Measurements from ENCODE around the gene SLC7A5.
"Not testable (repeated sequence)": the region's sequence is repeated elsewhere in the genome, so short reads cannot be mapped to it uniquely, and the experiment has no call there.

Gene SLC7A5

DNA sequence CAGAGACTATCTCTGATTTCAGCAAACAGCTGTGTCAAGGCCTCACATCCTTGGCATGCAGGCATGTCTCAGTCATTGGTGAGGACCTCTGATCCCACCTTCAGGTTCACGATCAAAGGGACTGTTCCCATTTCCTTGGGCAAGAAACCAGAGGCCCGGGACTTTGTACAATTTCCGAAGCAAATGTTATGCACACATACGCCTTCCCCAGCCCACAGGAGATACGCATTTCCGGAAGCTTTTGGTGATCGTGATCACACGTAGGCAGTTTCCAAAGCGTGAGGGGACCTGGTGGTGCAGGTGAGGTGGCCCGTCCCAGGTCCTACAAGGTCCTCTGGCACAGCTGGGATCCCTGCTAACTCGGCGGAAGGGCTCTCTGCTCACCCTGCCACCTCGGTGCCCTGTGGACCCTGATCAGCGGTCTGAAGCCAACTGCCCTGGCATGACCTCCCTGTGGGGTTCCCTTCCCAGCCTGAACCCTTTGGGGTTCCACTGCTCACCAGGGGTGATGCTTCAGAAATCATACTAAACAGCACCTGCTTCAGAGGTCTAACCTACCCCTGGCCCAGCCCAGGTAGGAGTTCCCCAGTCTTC, 74.7 kb downstream of the SLC7A5 start:
- no peak for DNase-seq (ENCODE audit: low read depth in 3 of 3)

GRCh38 chr16:87792205-87792565, 77.1 kb downstream of the SLC7A5 start:
- no peak for DNase-seq (ENCODE audit: low read depth in 3 of 3)

DNA sequence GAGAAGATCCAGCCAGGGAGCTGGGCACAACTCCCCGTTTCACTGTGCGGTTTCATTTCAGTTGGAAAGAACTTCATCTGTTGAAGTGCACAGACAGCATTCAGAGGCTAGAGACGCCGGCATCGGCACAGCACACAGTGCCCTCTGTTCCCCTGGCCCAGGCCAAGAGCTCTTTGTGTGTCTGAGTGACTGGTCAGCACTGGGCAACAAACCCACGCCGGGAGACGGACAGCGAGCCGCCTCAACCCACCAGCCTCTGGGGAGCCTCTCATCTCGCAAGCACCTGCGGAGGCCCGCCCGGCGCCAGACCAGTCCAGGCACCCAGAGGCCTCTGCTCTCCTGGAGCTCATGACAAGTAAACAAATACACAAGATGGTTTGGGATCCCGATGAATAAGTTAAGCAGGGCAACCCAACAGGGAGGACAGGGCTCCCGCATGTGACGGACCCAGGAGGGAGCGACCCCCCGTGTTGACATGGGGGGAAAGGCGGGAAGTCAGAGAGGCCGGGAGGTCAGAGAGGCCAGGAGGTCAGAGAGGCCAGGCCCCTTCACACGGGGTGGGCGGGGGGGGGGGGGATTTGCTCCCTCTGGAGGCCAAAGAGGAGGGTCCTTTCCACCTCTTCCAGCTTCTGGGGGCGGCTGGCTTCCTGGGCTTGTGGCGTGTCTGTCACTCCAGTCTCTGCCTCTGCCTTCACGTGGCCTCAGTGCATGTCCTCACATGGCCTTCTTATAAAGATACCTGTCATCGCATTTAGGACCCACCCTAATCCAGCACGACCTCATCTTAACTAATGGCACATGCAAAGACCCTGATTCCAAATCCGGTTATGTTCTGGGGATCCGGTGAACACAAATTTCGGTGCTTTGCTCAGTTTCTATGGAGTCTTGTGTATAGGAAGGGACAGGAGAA, 77.8 kb downstream of the SLC7A5 start:
- DNase-seq (ENCODE audit: low read depth in 3 of 3) = no peak

GRCh38 chr16:87790292-87791100, 78.8 kb downstream of the SLC7A5 start:
- no peak for DNase-seq (ENCODE audit: low read depth in 3 of 3)

- no peak for DNase-seq (ENCODE audit: low read depth in 3 of 3)
These were observed 79.6 kb downstream of the SLC7A5 start for GRCh38 chr16:87789437-87790291.

GRCh38 chr16:87788730-87789436, 80.4 kb downstream of the SLC7A5 start:
- DNase-seq (ENCODE audit: low read depth in 3 of 3) = not testable (repeated sequence)

DNA sequence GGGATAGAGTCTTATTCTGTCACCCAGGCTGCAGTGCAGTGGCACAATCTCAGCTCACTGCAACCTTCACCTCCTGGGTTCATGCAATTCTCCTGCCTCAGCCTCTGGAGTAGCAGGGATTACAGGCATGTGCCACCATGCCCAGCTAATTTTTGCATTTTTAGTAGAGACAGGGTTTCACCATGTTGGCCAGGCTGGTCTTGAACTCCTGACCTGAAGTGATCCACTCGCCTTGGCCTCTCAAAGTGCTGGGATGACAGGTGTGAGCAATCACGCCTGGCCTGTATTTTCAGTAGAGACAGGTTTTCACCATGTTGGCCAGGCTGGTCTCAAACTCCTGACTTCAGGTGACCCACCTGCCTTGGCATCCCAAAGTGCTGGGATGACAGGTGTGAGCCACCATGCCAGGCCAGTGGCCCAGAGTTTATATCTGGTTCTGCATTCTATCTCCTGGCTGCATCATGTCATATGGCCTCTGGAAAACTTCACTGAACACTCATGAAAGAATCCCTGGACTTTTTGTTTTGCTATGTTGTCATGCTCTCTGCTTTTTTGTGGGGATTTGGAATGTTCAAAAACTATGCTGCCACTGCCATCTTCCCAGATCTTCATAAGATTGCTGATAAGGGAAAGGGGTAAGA, 81.7 kb downstream of the SLC7A5 start:
- DNase-seq (ENCODE audit: low read depth in 3 of 3) = not testable (repeated sequence)

- DNase-seq (ENCODE audit: low read depth in 3 of 3) = no peak
These were observed 84.5 kb downstream of the SLC7A5 start for GRCh38 chr16:87784812-87785211.

DNA sequence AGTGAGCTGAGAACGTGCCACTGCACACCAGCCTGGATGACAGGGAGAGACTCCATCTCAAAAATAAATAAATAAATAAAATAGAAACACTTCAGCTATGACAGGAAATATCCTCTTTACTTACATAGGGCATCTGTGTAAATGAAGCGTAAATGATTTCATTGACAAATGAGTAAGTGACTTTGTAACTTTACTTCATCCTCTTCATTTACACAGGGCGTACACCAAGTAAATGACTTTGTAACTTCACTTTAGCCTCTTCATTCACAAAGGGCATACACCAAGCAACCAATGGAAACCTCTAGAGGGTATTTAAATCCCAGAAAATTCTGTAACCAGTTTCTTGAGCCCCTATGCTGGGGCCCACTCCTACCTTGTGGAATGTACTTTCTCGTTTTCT, 87.3 kb downstream of the SLC7A5 start:
- no peak for DNase-seq (ENCODE audit: low read depth in 3 of 3)

GRCh38 chr16:87780385-87780989, 88.8 kb downstream of the SLC7A5 start:
- peak in 1 of 3 experiments; percentile 75 for DNase-seq (ENCODE audit: low read depth in 3 of 3)

All from stimulated activated CD4-positive, alpha-beta T cell treated with anti-CD3 and anti-CD28 coated beads, TNF-alpha, amount 100 ng/mL, for 24 hours (primary cell).